ENCODE measurements around the gene SRPX. TPM values are rescaled to one million over a fixed set of nuclear protein-coding genes. Genes with fewer than 3 reads are reported as not detected.

Gene SRPX
- 100 to 1,000 TPM; 228 to 294 TPM for total RNA-seq
- long read RNA-seq, donor 1, transcript SRPX-201 (10 exons, 1,874 nt), result major isoform, 142 of 217 reads
- long read RNA-seq, donor 1, transcript SRPX-206 (9 exons, 1,842 nt), result minor isoform, 41 of 217 reads
- long read RNA-seq, donor 1, partial matches to known transcripts, result 22 of 217 reads
- long read RNA-seq, donor 1, other reads (novel, unspliced or antisense), result 10 of 217 reads
- long read RNA-seq, donor 2, transcript SRPX-205 (9 exons, 1,780 nt), result minor isoform, 23 of 1,030 reads
- long read RNA-seq, donor 2, transcript SRPX-201 (10 exons, 1,874 nt), result major isoform, 804 of 1,030 reads
- long read RNA-seq, donor 2, transcript SRPX-206 (9 exons, 1,842 nt), result minor isoform, 102 of 1,030 reads
- long read RNA-seq, donor 2, partial matches to known transcripts, result 53 of 1,030 reads
- long read RNA-seq, donor 2, other reads (novel, unspliced or antisense), result 47 of 1,030 reads

GRCh38 chrX:38220415-38221390 lies at the start of gene SRPX:
Gene SRPX (minus strand): TSS chrX:38220871. CDS start chrX:38220792, 79 bp downstream.
- DNase-seq (ENCODE audit: low spot score), result peak; percentile 81
- intact Hi-C loops (cut with DNase I), result loop anchor here in 1 of 2 donors (10.0 kb wide), 1 partner anchor 1876 kb away; no protein-coding TSS in a partner anchor

- intact Hi-C loops (cut with DNase I), result no loop called here
- DNase-seq (ENCODE audit: low spot score), result no peak
These were observed 47.3 kb upstream of the SRPX start for GRCh38 chrX:38268011-38268410.

- intact Hi-C loops (cut with DNase I), result no loop called here
- DNase-seq (ENCODE audit: low spot score), result no peak
These were observed 42.3 kb upstream of the SRPX start for GRCh38 chrX:38262715-38263620.

GRCh38 chrX:38260231-38260630 lies 39.6 kb upstream of the SRPX start:
- intact Hi-C loops (cut with DNase I), result no loop called here

GRCh38 chrX:38256019-38256418 lies 35.3 kb upstream of the SRPX start:
- DNase-seq (ENCODE audit: low spot score), result no peak
- intact Hi-C loops (cut with DNase I), result no loop called here

More at GRCh38 chrX:38260231-38260630, 39.6 kb upstream of the SRPX start:
- DNase-seq (ENCODE audit: low spot score), result no peak

GRCh38 chrX:38249965-38250364 lies 29.3 kb upstream of the SRPX start:
- intact Hi-C loops (cut with DNase I), result no loop called here

GRCh38 chrX:38247051-38247450 lies 26.4 kb upstream of the SRPX start:
- no peak for DNase-seq (ENCODE audit: low spot score)
- intact Hi-C loops (cut with DNase I), result no loop called here

More at GRCh38 chrX:38249965-38250364, 29.3 kb upstream of the SRPX start:
- no peak for DNase-seq (ENCODE audit: low spot score)

- intact Hi-C loops (cut with DNase I), result no loop called here
- DNase-seq (ENCODE audit: low spot score), result no peak
These were observed 19.9 kb upstream of the SRPX start for GRCh38 chrX:38240541-38240940.

- intact Hi-C loops (cut with DNase I), result no loop called here
These were observed 16.4 kb upstream of the SRPX start for GRCh38 chrX:38236901-38237615.

GRCh38 chrX:38233891-38234667 lies 13.4 kb upstream of the SRPX start:
- DNase-seq (ENCODE audit: low spot score), result no peak
- intact Hi-C loops (cut with DNase I), result no loop called here

More at GRCh38 chrX:38236901-38237615, 16.4 kb upstream of the SRPX start:
- DNase-seq (ENCODE audit: low spot score), result no peak

GRCh38 chrX:38232079-38232686 lies 11.5 kb upstream of the SRPX start:
- no peak for DNase-seq (ENCODE audit: low spot score)
- intact Hi-C loops (cut with DNase I), result no loop called here

- DNase-seq (ENCODE audit: low spot score), result no peak
- intact Hi-C loops (cut with DNase I), result loop anchor here in 1 of 2 donors (10.0 kb wide), 1 partner anchor 1880 kb away; no protein-coding TSS in a partner anchor
These were observed 4.4 kb upstream of the SRPX start for GRCh38 chrX:38225093-38225492.

- intact Hi-C loops (cut with DNase I), result loop anchor here in 1 of 2 donors (10.0 kb wide), 1 partner anchor 1879 kb away; no protein-coding TSS in a partner anchor
- no peak for DNase-seq (ENCODE audit: low spot score)
These were observed 3.5 kb upstream of the SRPX start for GRCh38 chrX:38224160-38224559.

GRCh38 chrX:38221391-38221929 lies 789 bp upstream of the SRPX start:
- no peak for DNase-seq (ENCODE audit: low spot score)
- intact Hi-C loops (cut with DNase I), result loop anchor here in 1 of 2 donors (10.0 kb wide), 1 partner anchor 1877 kb away; no protein-coding TSS in a partner anchor

- intact Hi-C loops (cut with DNase I), result loop anchor here in 1 of 2 donors (10.0 kb wide), 1 partner anchor 1875 kb away; no protein-coding TSS in a partner anchor
- peak; percentile 81 for DNase-seq (ENCODE audit: low spot score)
These were observed 652 bp downstream of the SRPX start for GRCh38 chrX:38220024-38220414.

GRCh38 chrX:38216642-38217041 lies 4.0 kb downstream of the SRPX start:
- intact Hi-C loops (cut with DNase I), result no loop called here

More at GRCh38 chrX:38216642-38217041, 4.0 kb downstream of the SRPX start:
- no peak for DNase-seq (ENCODE audit: low spot score)

All from posterior vena cava (tissue), 2 donors.